ENCODE results near the gene PORCN. TPM values are rescaled to one million over a fixed set of nuclear protein-coding genes. Genes with fewer than 3 reads are reported as not detected.
A peak's percentile ranks its signal among the peaks of the same experiment; 100 is the strongest.

PORCN gene
- total RNA-seq, 1 donor, result 13.8 TPM

GRCh38 chrX:48509245-48509590 is 426 bp downstream of the PORCN start:
- no peak for DNase-seq (ENCODE audit: insufficient read length, low spot score, missing footprints)
- peak overlapping the region; percentile 56 for H3K27ac ChIP-seq (ENCODE audit: low read depth, low read length)
- H3K9me3 ChIP-seq (ENCODE audit: low read depth, low read length), result no peaks in the 10 kb centered on the region

GRCh38 chrX:48509619-48510018 is 827 bp downstream of the PORCN start:
- no peak for TF ChIP-seq CTCF (IDR thresholded peaks at IDR 0.05; ENCODE audit: extremely low read depth, low read depth, low read length)
- peak overlapping the region; percentile 72 for H3K4me2 ChIP-seq (ENCODE audit: insufficient read depth, low read length)
- H3K4me3 ChIP-seq (ENCODE audit: insufficient read depth, low read length), result peak overlapping the region; percentile 83
- H3K27ac ChIP-seq (ENCODE audit: low read depth, low read length), result peak overlapping the region; percentile 56
- H3K27me3 ChIP-seq (ENCODE audit: insufficient read depth, low read length), result no peaks in the 10 kb centered on the region
- H3K4me1 ChIP-seq (ENCODE audit: insufficient read depth, low read length), result peaks cover 2% of the 10 kb centered on the region
- no peaks in the 10 kb centered on the region for H3K9me3 ChIP-seq (ENCODE audit: low read depth, low read length)
- DNase-seq (ENCODE audit: insufficient read length, low spot score, missing footprints), result peak; percentile 77
- H3K36me3 ChIP-seq (ENCODE audit: insufficient read depth, low read length), result no peaks in the 10 kb centered on the region
- peak overlapping the region; percentile 67 for H2AFZ ChIP-seq (ENCODE audit: low read length)
- no peaks in the 10 kb centered on the region for H4K20me1 ChIP-seq (ENCODE audit: insufficient read depth, low read length)
- H3K79me2 ChIP-seq (ENCODE audit: insufficient read depth, low read length), result peaks cover 23% of the 10 kb centered on the region

More at GRCh38 chrX:48509245-48509590, 426 bp downstream of the PORCN start:
- H3K36me3 ChIP-seq (ENCODE audit: insufficient read depth, low read length), result no peaks in the 10 kb centered on the region
- no peak for TF ChIP-seq CTCF (IDR thresholded peaks at IDR 0.05; ENCODE audit: extremely low read depth, low read depth, low read length)
- H3K4me2 ChIP-seq (ENCODE audit: insufficient read depth, low read length), result peak overlapping the region; percentile 72
- peaks cover 2% of the 10 kb centered on the region for H3K4me1 ChIP-seq (ENCODE audit: insufficient read depth, low read length)
- H4K20me1 ChIP-seq (ENCODE audit: insufficient read depth, low read length), result no peaks in the 10 kb centered on the region
- peak overlapping the region; percentile 83 for H3K4me3 ChIP-seq (ENCODE audit: insufficient read depth, low read length)
- peaks cover 23% of the 10 kb centered on the region for H3K79me2 ChIP-seq (ENCODE audit: insufficient read depth, low read length)
- H3K27me3 ChIP-seq (ENCODE audit: insufficient read depth, low read length), result no peaks in the 10 kb centered on the region
- peak overlapping the region; percentile 67 for H2AFZ ChIP-seq (ENCODE audit: low read length)

- Histone ChIP-seq H3K4me1 (ENCODE audit: insufficient read depth, low read length) (peaks cover 2% of the 10 kb centered on the region), H3K9me3 (ENCODE audit: low read depth, low read length) (no peaks in the 10 kb centered on the region), H2AFZ (ENCODE audit: low read length) (no peak overlapping the region), H3K27me3 (ENCODE audit: insufficient read depth, low read length) (no peaks in the 10 kb centered on the region), H3K27ac (ENCODE audit: low read depth, low read length) (no peak overlapping the region), H3K4me2 (ENCODE audit: insufficient read depth, low read length) (no peak overlapping the region), H3K36me3 (ENCODE audit: insufficient read depth, low read length) (peaks cover 6% of the 10 kb centered on the region), H3K79me2 (ENCODE audit: insufficient read depth, low read length) (peaks cover 23% of the 10 kb centered on the region), H3K4me3 (ENCODE audit: insufficient read depth, low read length) (no peak overlapping the region), H4K20me1 (ENCODE audit: insufficient read depth, low read length) (no peaks in the 10 kb centered on the region)
- peak; percentile 41 for TF ChIP-seq CTCF (IDR thresholded peaks at IDR 0.05; ENCODE audit: extremely low read depth, low read depth, low read length)
- DNase-seq (ENCODE audit: insufficient read length, low spot score, missing footprints), result peak; percentile 78
Measured at GRCh38 chrX:48511560-48511959, 2.8 kb downstream of the PORCN start.

- H3K9me3 ChIP-seq (ENCODE audit: low read depth, low read length), result no peaks in the 10 kb centered on the region
- no peak for TF ChIP-seq CTCF (IDR thresholded peaks at IDR 0.05; ENCODE audit: extremely low read depth, low read depth, low read length)
- H3K36me3 ChIP-seq (ENCODE audit: insufficient read depth, low read length), result peaks cover 10% of the 10 kb centered on the region
Measured at GRCh38 chrX:48512371-48512935, 3.7 kb downstream of the PORCN start.

More at GRCh38 chrX:48512371-48512935, 3.7 kb downstream of the PORCN start:
- no peak overlapping the region for H3K4me2 ChIP-seq (ENCODE audit: insufficient read depth, low read length)
- no peak for DNase-seq (ENCODE audit: insufficient read length, low spot score, missing footprints)
- no peak overlapping the region for H3K27ac ChIP-seq (ENCODE audit: low read depth, low read length)
- H3K79me2 ChIP-seq (ENCODE audit: insufficient read depth, low read length), result peaks cover 23% of the 10 kb centered on the region
- no peaks in the 10 kb centered on the region for H4K20me1 ChIP-seq (ENCODE audit: insufficient read depth, low read length)
- no peaks in the 10 kb centered on the region for H3K27me3 ChIP-seq (ENCODE audit: insufficient read depth, low read length)
- no peak overlapping the region for H2AFZ ChIP-seq (ENCODE audit: low read length)
- H3K4me1 ChIP-seq (ENCODE audit: insufficient read depth, low read length), result peaks cover 2% of the 10 kb centered on the region
- H3K4me3 ChIP-seq (ENCODE audit: insufficient read depth, low read length), result no peak overlapping the region

All from osteoblast (primary cell).